ENCODE measurements around the gene OPRL1.

The OPRL1 gene

DNA sequence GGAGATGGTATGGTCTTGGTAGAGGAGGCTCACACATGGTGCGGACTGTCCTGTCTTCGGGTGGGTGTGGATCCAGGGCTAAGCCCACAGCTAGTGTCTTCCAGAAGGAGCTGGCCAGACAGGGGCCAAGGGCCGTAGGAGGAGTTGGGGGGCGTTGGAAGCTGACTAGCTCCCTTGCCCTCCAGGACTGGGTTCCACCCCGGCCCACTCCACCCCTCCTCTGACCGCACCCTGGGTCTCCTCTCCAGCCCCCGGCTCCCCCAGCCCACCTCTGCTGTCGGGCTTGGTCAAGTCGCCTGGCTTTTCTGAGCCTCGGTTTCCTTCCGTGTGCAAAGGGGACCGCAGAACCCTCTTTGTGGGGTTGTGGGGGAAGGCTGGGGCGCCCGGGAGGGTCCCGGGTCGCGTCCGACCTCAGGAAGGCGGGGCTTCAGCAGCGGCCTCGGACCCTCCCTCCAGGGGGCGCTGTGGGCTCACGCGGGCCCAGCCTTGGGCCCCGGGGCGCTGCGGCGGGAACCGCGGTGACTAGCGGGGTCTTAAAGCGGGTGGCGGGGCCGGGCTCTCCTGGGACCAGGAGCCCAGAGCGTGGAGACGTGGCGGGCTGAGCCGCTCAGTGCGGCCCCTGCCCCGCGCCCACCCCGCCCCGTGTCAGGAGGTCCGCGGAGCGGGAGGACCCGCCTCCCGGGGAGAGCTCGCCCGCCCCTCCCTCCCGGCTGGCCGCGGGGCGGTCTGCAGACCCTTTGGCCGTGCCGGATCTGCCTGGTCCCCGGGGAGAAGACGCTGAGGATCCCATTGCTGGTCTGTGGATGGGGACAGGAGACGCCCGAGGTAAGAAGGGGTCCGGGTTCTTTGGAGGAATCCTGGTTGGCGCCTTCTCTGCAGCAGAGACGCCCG, 22.1 kb downstream of the OPRL1 start:
- Histone ChIP-seq H3K4me1 (ENCODE audit: control insufficient read depth, insufficient read depth, low read length) (no peaks in the 10 kb centered on the region), H3K9ac (ENCODE audit: low read depth, low read length) (no peak overlapping the region), H3K9me3 (ENCODE audit: control insufficient read depth, insufficient read depth, low read length) (no peaks in the 10 kb centered on the region), H3K4me3 (ENCODE audit: low read depth, low read length) (peak overlapping the region; percentile 64), H3K27me3 (ENCODE audit: control insufficient read depth, insufficient read depth, low read length) (peaks cover 32% of the 10 kb centered on the region), H3K36me3 (ENCODE audit: control insufficient read depth, insufficient read depth, low read length) (no peaks in the 10 kb centered on the region), H3K27ac (ENCODE audit: low read depth, low read length) (no peak overlapping the region)

DNA sequence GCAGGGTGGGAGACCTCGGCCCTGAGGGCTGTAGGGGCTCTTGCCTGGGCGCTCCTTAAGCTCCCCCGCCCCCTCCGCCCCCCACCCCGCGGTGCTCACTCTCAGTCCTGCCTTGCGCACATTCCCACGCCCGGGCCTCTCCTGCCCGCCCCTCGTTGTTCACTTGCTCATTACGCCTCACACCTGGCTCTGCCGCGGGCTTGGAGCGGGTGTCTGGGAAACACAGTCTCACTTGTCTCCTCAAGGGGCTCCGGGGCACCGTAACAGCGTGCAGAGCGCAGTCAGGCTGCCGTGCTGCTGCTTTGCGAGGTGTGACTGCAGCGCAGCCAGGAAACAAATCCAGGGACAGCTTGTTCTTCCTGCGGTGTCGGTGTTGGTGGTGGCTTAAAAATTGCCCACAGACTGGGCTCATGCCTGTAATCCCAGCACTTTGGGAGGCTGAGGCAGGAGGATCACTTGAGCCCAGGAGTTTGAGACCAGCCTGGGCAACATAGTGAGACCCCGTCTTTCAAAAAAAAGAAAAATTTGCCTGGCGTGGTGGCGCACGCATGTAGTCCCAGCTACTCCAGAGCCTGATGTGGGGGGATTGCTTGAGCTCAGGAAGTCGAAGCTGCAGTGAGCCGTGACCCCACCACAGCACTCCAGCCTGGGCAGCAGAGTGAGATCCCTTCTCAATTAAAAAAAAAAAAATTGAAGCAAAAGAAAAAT, 22.9 kb downstream of the OPRL1 start:
- Histone ChIP-seq H3K9me3 (ENCODE audit: control insufficient read depth, insufficient read depth, low read length) (no peaks in the 10 kb centered on the region), H3K27ac (ENCODE audit: low read depth, low read length) (no peak overlapping the region), H3K27me3 (ENCODE audit: control insufficient read depth, insufficient read depth, low read length) (peaks cover 32% of the 10 kb centered on the region), H3K9ac (ENCODE audit: low read depth, low read length) (no peak overlapping the region), H3K36me3 (ENCODE audit: control insufficient read depth, insufficient read depth, low read length) (no peaks in the 10 kb centered on the region), H3K4me1 (ENCODE audit: control insufficient read depth, insufficient read depth, low read length) (no peaks in the 10 kb centered on the region), H3K4me3 (ENCODE audit: low read depth, low read length) (peak overlapping the region; percentile 64)

DNA sequence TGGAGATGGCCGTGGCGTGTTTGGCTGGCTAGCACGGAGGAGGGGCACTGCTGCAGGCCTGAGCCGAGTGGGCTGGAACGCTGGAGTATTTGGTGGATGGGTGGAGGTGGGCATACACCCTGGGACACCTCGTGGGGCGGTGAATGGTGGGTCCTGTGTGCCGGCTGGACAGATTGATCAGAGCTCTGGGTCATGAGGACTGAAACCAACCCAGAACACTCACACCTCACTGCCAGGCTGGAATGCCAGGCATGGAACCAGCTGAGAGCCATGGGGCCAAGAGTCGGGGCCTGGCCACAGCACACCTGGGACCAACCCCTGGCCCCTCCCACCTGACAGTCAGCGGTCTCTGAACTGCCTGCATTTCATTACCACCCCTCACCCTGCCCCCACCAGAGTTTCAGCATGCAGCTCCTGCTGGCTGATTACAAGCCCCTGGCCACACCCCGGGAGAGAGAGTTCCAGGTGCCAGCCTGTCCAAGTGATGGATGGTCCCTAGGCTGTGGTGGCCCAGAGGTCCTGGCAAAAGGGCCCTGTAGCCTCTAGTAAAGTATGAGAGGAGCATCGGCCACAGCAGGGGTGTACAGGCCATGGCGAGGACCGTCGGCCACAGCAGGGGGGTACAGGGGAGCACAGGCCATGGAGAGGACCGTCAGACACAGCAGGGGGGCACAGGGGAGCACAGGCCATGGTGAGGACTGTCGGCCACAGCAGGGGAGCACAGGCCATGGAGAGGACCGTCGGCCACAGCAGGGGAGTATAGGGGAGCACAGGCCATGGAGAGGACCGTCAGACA, 24.2 kb downstream of the OPRL1 start:
- Histone ChIP-seq H3K9ac (ENCODE audit: low read depth, low read length) (no peak overlapping the region), H3K4me1 (ENCODE audit: control insufficient read depth, insufficient read depth, low read length) (no peaks in the 10 kb centered on the region), H3K27ac (ENCODE audit: low read depth, low read length) (no peak overlapping the region), H3K4me3 (ENCODE audit: low read depth, low read length) (no peak overlapping the region), H3K36me3 (ENCODE audit: control insufficient read depth, insufficient read depth, low read length) (no peaks in the 10 kb centered on the region), H3K9me3 (ENCODE audit: control insufficient read depth, insufficient read depth, low read length) (no peaks in the 10 kb centered on the region), H3K27me3 (ENCODE audit: control insufficient read depth, insufficient read depth, low read length) (peaks cover 32% of the 10 kb centered on the region)

DNA sequence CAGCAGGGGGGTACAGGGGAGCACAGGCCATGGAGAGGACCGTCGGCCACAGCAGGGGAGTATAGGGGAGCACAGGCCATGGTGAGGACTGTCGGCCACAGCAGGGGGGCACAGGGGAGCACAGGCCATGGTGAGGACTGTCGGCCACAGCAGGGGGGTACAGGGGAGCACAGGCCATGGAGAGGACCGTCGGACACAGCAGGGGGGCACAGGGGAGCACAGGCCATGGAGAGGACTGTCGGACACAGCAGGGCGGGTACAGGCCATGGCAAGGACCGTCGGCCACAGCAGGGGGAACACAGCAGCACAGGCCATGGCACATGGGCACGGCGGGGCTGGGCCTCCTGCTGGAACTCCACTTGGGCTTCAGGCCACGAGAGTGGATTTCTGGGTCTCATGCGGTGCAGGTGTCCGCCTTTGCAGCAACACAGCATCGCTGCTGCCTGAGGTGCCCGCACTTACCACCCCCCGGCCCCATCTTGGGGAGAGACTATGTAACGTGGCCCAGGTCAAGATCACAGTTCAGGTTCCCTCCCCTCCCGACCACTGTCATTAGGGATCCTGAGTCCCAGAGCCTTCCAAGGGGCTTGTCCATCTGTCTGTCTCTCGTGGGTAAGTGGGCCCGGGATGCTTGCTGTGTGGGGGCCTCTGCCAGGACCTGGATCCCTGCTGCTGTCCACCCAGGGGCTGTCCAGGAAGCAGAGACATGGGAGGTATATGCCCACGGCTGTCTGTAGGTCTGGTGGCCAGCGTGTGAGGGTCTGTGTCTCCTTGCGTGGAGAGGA, 25.0 kb downstream of the OPRL1 start:
- no peaks in the 10 kb centered on the region for H3K4me1 ChIP-seq (ENCODE audit: control insufficient read depth, insufficient read depth, low read length)
- H3K9ac ChIP-seq (ENCODE audit: low read depth, low read length), result no peak overlapping the region
- H3K27ac ChIP-seq (ENCODE audit: low read depth, low read length), result no peak overlapping the region
- no peak overlapping the region for H3K4me3 ChIP-seq (ENCODE audit: low read depth, low read length)
- no peaks in the 10 kb centered on the region for H3K36me3 ChIP-seq (ENCODE audit: control insufficient read depth, insufficient read depth, low read length)
- no peaks in the 10 kb centered on the region for H3K9me3 ChIP-seq (ENCODE audit: control insufficient read depth, insufficient read depth, low read length)
- peaks cover 32% of the 10 kb centered on the region for H3K27me3 ChIP-seq (ENCODE audit: control insufficient read depth, insufficient read depth, low read length)

DNA sequence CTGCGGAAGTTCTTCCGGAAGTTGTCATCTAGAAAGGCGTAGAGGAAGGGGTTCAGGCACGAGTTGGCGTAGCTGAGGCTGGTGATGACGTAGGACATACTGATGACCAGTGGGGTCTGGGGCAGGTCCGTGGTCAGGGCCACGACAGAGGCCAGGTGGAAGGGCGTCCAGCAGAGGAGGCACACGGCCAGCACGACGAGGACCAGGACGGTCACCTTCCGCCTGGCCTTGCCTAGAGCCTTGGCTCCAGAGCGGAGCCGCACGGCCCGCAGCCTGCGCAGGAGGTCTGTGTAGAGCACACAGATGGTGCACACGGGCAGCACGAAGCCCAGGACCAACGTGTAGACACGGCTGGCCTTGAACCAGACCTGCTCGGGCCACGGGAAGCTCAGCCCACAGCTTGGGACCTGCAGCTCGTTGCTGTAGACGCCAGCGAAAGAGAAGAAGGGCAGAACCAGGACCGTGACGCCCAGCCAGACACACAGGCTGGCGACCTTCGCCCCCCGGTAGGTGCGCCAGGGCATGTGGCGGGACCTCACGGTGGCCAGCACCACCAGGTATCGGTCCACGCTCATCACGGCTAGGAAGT, 26.1 kb downstream of the OPRL1 start:
- no peak overlapping the region for H3K9ac ChIP-seq (ENCODE audit: low read depth, low read length)
- H3K27me3 ChIP-seq (ENCODE audit: control insufficient read depth, insufficient read depth, low read length), result peaks cover 22% of the 10 kb centered on the region
- no peak overlapping the region for H3K27ac ChIP-seq (ENCODE audit: low read depth, low read length)
- H3K4me1 ChIP-seq (ENCODE audit: control insufficient read depth, insufficient read depth, low read length), result no peaks in the 10 kb centered on the region
- no peaks in the 10 kb centered on the region for H3K9me3 ChIP-seq (ENCODE audit: control insufficient read depth, insufficient read depth, low read length)
- no peaks in the 10 kb centered on the region for H3K36me3 ChIP-seq (ENCODE audit: control insufficient read depth, insufficient read depth, low read length)
- no peak overlapping the region for H3K4me3 ChIP-seq (ENCODE audit: low read depth, low read length)

DNA sequence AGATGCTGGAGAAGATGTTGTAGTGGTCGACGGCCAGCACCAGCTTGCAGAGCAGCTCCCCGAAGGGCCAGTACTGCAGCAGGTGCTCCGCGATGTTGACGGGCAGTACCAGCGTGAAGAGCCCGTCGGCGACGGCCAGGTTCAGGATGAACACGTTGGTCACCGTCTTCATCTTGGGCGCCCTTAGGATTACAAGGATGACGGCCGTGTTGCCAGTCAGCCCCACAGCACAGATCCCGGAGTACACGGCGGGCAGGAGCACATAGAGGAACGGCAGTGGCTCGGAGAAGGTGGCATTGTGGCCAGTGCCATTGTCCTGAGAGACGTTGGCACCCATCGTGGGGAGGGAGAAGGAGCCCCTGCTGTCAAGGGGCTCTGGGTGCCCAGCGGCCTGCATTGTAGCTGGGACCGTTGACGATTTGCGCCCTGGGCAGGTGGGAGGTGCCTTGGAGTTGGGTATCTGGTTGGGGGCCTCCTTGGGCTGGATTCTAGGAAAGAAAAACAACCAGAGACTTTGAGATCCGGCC, 26.6 kb downstream of the OPRL1 start:
- Histone ChIP-seq H3K27me3 (ENCODE audit: control insufficient read depth, insufficient read depth, low read length) (peaks cover 16% of the 10 kb centered on the region), H3K4me1 (ENCODE audit: control insufficient read depth, insufficient read depth, low read length) (no peaks in the 10 kb centered on the region), H3K4me3 (ENCODE audit: low read depth, low read length) (no peak overlapping the region), H3K9ac (ENCODE audit: low read depth, low read length) (no peak overlapping the region), H3K9me3 (ENCODE audit: control insufficient read depth, insufficient read depth, low read length) (no peaks in the 10 kb centered on the region), H3K36me3 (ENCODE audit: control insufficient read depth, insufficient read depth, low read length) (no peaks in the 10 kb centered on the region), H3K27ac (ENCODE audit: low read depth, low read length) (no peak overlapping the region)

DNA sequence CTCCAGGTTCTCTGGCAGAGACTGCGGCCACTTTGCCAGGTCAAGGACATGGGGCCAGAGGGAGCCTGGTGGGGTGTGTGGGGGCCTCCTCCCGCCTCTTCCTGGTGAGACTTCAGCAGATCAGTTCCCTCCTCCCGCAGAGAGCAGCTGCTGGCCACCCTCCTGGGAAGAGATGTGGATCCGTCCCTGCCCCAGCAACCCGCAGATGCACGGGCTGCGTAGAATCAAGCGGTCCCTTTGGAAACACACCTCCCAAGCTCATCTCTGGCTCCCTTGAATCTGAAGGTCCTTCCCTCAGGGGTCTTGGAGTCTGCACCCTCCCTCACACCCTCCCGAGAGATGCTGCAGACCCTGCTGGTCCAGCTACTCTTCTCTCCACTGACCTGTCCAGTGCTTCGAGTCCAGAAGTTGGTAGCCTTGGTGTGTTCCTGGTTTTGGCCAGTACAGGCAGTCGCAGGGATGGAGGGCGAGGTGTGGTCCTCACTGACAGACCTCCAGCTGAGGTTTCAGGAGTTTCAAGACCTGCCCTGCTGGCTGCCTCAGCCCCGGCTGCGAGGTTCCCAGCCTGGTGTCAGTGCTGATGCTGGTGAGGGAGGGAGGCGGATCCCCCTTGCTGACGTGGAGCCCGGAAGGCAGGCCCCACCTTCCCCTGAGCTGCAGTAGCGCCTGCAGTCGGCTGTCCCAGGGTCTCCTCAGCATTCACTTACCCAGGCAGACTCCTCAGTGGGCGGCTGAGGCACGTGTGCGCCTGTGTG, 27.3 kb downstream of the OPRL1 start, which contains the start of gene NPBWR2:
Gene NPBWR2 (minus strand): TSS at position 585 of the 755 bp plus-strand sequence. CDS start 734 bp downstream, outside the sequence.
- Histone ChIP-seq H3K36me3 (ENCODE audit: control insufficient read depth, insufficient read depth, low read length) (no peaks in the 10 kb centered on the region), H3K4me3 (ENCODE audit: low read depth, low read length) (no peak within 1 kb of the TSS), H3K27me3 (ENCODE audit: control insufficient read depth, insufficient read depth, low read length) (peaks cover 14% of the 10 kb centered on the region), H3K4me1 (ENCODE audit: control insufficient read depth, insufficient read depth, low read length) (no peaks in the 10 kb centered on the region), H3K9ac (ENCODE audit: low read depth, low read length) (no peak within 1 kb of the TSS), H3K9me3 (ENCODE audit: control insufficient read depth, insufficient read depth, low read length) (no peaks in the 10 kb centered on the region), H3K27ac (ENCODE audit: low read depth, low read length) (no peak within 1 kb of the TSS)

DNA sequence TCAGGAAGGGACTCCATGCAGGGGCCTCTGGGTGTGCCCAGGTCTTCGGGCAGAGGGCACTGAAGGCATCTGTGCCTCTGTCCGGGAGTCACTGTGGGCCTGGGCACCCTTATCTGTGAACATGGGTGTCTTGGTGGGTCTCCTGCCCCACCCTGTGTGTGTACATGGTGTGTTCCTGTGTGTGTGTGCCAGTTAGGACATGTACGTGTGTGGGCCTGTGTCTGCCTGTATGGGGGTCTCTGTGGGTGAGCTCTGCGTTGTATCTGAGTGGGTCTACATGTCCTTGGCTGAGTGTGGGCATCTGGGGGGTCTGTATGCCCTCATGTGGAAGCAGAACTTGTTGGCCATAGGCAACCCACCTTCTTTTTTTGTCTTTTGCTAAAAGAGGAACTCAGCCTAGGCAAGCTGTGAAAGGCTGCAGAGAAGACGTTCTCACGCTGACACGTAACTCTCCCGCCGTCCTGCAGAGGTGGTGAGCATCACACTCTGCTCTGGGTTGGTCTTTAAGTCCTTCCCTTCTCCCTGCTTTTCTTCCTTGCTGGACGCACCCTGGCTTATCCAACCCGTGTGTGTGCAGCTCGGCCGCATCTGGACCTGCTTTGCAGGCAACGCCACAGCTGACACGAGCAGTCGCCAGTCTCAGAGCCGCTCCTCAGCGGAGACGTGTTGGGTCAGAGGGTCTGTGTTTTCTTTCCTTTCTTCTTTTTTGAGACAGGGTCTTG, 28.0 kb downstream of the OPRL1 start:
- no peaks in the 10 kb centered on the region for H3K9me3 ChIP-seq (ENCODE audit: control insufficient read depth, insufficient read depth, low read length)
- H3K9ac ChIP-seq (ENCODE audit: low read depth, low read length), result no peak overlapping the region
- H3K4me1 ChIP-seq (ENCODE audit: control insufficient read depth, insufficient read depth, low read length), result no peaks in the 10 kb centered on the region
- peaks cover 10% of the 10 kb centered on the region for H3K27me3 ChIP-seq (ENCODE audit: control insufficient read depth, insufficient read depth, low read length)
- no peak overlapping the region for H3K4me3 ChIP-seq (ENCODE audit: low read depth, low read length)
- no peaks in the 10 kb centered on the region for H3K36me3 ChIP-seq (ENCODE audit: control insufficient read depth, insufficient read depth, low read length)
- H3K27ac ChIP-seq (ENCODE audit: low read depth, low read length), result no peak overlapping the region
